ENCODE data around the gene CLCF1.
"Not testable (repeated sequence)": the region's sequence is repeated elsewhere in the genome, so short reads cannot be mapped to it uniquely, and the experiment has no call there.

CLCF1 gene

DNA sequence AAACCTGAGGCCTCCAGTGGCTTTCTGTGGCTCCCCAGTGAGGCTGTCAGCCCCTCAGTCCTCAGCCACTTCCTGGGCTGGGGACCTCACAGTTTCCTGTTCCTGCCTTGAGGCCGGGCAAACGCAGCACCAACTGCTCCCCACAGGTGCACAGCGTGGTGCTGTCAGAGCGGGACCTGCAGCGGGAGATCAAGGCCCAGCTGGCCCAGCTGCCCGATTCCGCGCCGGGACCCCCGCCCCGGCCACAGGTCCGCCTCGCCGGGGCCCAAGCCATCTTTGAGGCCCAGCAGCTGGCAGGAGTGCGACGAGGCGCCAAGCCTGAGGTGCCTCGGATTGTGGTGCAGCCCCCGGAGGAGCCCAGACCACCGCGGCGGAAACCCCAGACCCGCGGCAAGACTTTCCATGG lies 35.9 kb upstream of the CLCF1 start:
- peak in 1 of 2 donors; percentile 56 for DNase-seq (ENCODE audit: low read depth in 1 of 2, low spot score in 1 of 2)

DNA sequence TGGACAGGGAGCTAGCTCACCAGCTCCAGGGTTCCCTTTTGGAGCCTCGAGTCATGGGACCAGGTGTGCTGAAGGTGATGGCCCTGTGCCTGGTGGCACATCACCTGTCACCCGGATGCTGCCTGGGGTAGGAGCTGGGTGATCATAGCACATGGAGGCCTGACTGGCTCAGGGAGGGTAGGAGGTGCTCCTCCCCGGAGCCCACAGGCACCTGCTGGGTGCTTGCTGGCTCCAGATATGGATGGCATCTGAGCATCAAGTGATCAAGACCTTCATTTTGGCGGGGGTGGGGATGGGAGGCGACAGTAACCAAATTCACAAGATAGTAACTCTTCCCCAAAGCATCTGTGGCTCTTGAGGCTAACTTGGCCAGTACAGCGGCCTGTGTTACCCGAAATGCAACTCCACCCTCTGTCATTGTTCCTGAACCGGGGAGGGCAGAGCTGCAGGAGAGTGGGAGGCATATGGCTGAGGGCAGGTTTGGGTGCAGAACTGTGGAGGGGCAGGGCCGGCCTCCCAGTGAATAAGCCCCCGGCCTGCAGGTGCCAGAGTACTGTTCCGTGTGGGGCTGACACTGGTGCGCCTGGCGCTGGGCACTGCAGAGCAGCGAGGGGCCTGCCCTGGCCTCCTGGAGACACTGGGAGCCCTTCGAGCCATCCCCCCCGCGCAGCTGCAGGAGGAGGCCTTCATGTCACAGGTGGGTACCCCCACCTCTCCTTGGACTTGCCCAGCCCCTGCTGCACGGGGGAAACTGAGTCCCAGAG lies 35.2 kb upstream of the CLCF1 start:
- DNase-seq (ENCODE audit: low read depth in 1 of 2, low spot score in 1 of 2): no peak

DNA sequence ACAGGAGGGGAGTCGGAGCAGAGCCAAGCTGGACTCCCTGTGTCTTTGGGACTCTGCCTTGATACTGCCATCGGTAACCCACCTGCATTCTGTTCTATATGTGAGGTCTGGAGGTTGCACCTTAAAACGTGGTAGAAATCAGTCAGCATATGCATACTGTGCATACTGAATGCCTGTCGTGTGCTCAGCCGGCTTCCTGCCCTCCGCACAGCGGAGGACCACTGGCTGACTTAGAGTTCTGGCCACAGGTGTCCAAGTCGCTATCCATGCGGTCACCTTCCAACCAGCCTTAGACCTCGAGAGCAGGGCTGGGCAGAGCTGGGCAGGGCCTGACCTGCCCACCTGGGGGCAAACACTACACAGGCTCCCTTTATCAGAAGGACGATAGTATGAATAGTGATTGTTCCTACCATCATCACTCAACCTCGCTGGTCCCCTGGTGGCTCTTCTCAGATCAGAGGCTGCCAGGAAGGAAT lies 34.3 kb upstream of the CLCF1 start:
- no peak for DNase-seq (ENCODE audit: low read depth in 1 of 2, low spot score in 1 of 2)

DNA sequence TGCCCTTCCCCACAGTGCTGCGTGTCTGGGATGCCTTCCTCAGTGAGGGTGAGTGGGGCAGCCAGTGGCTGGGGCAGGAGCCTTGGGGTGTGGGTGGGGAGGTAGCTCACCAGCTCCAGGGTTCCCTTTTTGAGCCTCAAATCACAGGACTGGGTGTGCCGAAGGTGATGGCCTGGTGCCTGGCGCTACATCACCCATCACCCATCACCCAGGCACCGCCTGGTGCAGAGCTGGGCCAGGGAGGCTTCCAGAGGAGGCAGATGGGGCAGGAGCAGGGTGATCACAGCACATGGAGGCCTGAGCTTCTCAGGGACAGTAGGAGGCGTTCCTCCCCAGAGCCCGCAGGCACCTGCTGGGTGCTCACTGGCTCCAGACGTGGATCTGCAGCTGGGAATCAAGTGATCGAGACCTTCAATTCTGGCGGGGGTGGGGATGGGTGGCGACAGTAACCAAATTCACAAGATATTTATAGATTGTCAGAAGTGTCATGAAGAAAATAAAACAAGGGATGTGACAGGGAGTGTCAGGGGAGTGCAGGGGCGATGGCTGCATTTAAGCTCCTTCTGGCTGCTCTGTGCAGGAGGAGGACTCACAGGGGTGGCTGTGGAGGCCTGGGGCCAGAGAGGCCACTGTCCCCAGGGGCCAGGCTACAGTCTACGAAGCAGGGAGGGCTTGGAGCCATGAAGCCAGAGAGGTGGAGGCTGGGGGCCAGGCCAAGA lies 33.7 kb upstream of the CLCF1 start:
- no peak for DNase-seq (ENCODE audit: low read depth in 1 of 2, low spot score in 1 of 2)

DNA sequence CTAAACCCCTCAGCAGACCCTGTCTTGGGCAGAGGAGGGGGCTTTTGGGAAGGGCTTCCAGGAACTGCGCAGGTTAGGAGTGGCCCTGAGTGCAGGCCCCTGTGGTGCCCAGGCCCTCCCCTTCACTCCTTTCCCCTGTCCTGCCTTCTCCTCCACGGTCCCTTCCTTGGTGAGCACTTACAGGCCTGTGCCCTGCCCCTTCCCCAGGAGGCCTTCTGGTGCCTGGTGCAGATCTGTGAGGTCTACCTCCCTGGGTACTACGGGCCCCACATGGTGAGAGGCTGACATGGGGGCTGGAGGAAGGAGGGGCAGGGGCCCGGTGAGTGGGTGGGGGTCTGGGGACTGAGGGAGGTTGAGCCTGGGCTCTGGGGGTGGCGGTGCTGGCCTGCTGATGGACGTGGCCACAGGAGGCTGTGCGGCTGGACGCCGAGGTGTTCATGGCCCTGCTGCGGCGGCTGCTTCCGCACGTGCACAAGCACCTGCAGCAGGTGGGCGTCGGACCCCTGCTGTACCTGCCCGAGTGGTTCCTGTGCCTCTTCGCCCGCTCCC lies 33.1 kb upstream of the CLCF1 start:
- DNase-seq (ENCODE audit: low read depth in 1 of 2, low spot score in 1 of 2): no peak

DNA sequence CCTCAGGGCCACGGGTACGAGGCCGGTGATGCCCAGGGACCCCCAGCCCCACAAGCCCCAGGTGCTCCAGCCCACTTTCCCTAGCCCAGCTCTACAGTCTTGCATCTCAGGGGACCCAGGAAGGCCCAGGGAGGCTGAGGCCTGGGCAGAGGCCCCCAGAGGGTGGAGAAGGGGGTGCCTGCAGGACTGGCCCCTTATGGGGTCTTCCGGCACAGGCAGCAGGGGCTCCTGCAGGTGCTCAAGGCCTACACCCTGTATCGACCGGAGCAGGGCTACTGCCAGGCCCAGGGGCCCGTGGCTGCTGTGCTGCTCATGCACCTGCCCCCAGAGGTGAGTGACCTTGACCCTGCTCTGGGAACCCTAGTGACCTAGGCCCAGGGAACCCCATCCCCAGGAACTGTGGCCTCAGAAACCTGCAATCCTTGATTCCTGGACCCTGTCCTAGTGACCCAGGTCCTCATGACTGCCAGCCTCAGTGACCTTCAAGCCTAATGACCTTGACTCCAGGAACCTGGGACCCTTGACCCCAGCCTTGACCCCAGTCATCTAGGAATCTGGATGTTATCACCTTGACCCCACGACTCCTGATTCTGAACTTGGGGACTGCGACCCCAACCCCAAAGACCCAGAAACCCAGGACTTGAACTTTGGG lies 32.4 kb upstream of the CLCF1 start:
- DNase-seq (ENCODE audit: low read depth in 1 of 2, low spot score in 1 of 2): no peak

DNA sequence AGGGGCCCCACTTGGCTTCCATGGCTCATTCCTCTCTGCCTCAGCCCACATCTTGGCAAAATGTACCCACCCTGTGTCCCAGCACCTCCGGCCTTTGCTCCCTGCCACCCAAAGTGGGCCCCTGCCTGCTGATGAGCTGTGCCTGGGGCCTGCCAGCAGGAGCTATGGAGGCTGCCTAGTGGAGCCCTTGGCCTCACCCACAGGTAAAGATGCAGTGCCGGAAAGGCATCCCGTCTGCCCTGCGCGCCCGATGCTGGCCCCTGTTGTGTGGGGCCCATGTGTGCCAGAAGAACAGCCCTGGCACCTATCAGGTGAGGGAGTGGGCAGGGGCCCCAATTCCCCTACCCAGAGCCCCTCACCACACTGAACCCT lies 31.8 kb upstream of the CLCF1 start:
- DNase-seq (ENCODE audit: low read depth in 1 of 2, low spot score in 1 of 2): no peak

DNA sequence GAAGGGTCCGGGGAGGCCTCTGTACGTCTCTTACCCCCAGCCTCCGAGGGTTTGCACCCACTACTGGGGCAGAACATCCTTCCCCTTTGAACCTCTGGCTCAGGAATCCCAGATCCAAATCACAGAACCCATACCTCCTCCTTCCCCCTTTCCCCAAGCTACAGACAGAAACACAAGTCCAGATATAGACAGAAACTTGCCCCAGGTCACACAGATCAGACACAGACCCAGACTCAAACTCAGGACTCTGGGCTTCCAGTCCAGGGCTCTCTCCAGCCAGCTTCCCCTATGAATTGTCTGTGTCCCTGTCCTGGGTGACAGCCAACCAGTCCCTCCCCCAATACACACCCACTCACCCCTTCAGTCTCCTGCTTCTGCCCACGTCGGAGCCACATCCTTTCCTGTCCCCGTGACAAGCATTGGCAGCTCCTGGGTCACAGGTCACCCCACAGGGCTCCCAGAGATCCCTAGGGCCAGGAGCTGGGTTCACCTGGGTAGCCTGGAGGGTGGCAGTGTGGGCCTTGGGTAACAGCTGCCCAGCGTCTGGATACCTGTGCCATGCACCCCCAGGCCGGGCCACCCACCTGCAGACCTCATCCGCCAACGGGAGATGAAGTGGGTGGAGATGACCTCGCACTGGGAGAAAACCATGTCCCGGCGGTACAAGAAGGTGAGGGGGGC lies 31.3 kb upstream of the CLCF1 start:
- no peak for DNase-seq (ENCODE audit: low read depth in 1 of 2, low spot score in 1 of 2)

DNA sequence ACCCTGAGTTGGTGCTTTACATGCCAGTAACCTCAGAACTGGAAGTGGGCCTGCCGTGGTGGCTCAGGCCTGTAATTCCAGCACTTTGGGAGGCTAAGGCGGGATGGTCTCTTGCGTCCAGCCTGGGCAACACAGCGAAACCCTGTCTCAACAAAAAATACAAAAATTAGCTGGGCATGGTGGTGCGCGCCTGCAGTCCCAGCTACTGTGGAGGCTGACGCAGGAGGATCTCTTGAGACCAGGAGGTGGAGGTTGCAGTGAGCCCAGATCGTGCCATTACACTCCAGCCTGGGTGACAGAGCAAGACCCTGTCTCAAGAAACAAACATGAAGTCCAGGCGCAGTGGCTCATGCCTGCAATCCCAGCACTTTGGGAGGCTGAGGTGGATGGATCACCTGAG lies 29.7 kb upstream of the CLCF1 start:
- DNase-seq (ENCODE audit: low read depth in 1 of 2, low spot score in 1 of 2): not testable (repeated sequence)

DNA sequence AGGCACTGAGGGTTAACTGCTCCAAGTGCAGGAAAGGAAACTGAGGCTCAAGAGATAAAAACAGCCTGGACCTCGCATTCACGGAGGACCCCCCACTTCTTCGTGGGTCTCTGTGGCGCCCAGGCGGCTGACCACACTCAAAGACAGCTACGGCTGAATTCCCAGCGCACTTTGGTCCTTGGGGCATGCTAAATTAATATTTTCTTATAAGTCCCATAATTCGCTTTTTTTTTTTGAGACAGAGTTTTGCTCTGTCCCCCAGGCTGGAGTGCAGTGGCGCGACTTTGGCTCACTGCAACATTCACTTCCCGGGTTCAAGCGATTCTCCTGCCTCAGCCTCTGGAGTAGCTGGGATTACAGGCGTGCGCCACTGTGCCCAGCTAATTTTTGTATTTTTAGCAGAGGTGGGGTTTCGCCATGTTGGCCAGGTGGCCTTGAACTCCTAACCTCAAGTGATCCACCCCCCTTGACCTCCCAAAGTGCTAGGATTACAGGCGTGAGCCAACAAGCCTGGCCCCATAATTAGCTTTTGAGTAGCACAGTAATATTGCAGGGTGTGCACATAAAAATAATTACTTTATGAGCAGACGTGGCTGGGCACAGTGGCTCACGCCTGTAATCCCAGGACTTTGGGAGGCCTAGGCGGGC lies 28.9 kb upstream of the CLCF1 start:
- DNase-seq (ENCODE audit: low read depth in 1 of 2, low spot score in 1 of 2): not testable (repeated sequence)

DNA sequence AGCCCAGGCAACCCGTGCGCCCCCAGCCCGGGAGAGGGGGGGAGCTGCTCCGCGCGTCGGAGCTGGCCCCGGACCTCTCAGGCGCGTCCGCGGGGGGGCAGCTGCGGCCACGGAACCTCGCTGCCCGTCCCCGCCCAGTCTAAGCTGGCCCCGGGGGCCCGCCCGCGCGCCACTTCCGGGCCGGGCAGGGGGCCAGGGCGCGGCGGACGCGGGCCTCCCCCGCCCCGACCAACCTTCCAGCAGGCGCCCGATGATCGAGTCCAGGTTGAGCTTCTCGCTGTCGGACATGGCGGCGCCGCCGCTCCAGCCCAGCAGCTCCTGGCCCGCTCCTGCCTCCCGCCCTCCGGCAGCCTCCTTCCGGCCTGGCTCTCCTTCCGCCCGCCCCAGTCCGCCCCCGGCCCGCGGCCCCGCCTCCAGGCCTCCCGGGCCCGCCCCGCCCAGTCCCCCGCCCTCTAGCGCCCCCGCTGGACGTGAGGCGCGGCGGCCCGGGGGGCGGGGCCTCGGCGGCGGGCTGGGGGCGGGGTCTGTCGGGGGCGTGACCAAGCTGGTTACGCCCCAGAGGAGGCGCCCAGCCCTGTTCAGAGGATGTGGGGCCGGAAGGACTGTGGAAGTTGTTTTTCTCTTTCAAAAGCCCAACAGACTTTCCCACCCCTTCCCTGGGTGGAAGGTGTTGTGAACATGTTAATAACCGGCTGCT lies 28.2 kb upstream of the CLCF1 start, which contains the start of gene PPP1CA:
TSS of gene PPP1CA (minus strand) at position 364 of the 697 bp plus-strand sequence. CDS start at position 288, 76 bp downstream.
- peak; percentile 90 to 91 for DNase-seq (ENCODE audit: low read depth in 1 of 2, low spot score in 1 of 2)

DNA sequence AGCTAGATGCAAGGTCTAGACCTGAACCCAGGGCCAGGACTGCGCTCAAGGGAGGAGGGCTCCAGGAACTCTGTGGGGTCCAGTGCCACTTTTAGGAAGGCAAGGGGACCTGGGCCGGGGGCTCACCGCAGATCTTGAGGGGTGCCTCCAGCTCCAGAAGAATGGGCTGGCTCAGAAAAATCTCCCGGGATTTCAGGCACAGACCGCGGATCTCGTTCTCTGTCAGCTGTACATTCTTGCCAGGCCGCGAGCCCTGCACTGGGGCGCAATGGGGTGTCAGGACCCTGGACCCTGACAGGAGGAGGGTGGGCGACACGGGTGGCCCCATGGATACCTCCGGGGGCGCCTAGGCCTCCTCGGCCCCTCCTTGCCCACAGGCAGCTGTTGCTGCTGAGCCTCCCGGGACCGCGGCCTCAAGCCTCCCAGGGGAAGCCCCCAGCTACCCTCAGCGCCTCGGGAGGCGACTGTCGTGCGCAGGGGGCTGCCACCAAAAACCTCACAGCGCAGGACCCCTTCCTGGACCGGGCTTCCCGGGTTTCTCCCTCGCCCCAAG lies 27.6 kb upstream of the CLCF1 start:
- no peak for DNase-seq (ENCODE audit: low read depth in 1 of 2, low spot score in 1 of 2)

DNA sequence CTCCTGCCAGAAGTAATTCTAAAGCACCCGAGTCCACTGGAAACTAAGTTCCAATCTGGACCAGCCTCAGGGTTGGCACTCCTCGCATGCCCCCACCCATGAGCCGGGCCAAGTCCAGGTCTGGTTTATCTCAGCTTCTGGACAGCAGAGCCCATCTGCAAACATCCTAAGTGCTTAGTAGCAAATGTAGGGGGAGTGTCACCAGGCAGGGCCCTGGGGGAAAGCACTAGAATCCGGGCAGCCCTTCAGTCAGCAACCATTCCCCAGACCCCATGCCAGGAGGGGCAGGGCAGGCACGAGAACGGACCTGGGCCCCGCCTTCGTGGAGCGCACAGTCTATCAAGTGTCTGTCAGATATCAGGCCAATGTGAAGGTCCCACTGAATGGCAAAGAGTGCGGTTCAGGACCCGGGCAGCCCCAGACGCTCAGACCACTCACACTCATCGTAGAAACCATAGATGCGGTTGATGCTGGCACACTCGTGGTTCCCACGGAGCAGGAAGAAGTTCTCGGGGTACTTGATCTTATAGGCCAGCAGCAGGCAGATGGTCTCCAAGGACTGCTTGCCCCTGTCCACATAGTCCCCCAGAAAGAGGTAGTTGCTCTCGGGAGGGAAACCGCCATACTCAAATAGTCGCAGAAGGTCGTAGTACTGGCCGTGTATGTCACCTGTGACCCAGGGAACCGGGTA lies 27.0 kb upstream of the CLCF1 start:
- DNase-seq (ENCODE audit: low read depth in 1 of 2, low spot score in 1 of 2): no peak

DNA sequence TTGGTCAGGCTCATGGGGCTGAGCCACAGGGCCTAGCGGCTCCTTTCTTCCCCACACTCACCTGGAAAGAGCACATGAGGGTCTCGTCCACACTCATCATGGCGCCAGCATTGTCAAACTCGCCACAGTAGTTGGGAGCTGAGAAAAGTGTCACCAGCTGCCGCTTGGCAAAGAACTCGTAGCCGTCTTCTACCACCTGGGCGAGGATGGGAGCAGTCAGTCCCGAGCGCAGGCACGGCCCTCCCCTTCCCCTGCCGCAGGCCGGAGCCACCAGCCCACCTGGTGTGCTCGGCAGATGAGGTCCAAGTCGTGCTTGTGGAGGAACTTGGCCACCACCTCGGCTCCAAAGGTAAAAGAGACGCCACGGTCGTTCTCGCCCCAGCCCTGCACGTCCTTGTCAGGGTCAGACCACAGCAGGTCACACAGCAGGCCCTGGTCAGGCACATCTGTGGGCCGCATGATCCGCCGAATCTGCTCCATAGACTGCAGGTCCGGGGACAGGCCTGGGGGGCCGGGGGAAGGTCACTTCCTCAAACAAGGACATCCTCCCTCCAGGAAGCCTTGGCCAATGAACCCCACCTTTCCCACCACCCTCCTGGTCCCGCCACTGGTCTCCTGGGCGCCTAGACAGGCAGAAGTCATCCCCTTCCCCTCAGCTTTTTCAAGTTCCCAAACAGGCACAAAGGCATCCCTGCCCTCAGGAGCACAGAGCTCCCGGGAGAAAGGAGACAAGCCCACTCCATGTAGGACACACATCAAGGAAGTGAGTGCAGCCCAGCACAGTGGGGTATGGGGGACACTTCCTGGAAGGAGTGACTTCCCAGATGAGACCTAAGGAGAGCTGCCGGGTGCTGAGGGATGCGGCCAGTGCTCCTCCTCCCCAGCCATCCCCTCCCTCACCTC lies 25.5 kb upstream of the CLCF1 start:
- no peak for DNase-seq (ENCODE audit: low read depth in 1 of 2, low spot score in 1 of 2)

DNA sequence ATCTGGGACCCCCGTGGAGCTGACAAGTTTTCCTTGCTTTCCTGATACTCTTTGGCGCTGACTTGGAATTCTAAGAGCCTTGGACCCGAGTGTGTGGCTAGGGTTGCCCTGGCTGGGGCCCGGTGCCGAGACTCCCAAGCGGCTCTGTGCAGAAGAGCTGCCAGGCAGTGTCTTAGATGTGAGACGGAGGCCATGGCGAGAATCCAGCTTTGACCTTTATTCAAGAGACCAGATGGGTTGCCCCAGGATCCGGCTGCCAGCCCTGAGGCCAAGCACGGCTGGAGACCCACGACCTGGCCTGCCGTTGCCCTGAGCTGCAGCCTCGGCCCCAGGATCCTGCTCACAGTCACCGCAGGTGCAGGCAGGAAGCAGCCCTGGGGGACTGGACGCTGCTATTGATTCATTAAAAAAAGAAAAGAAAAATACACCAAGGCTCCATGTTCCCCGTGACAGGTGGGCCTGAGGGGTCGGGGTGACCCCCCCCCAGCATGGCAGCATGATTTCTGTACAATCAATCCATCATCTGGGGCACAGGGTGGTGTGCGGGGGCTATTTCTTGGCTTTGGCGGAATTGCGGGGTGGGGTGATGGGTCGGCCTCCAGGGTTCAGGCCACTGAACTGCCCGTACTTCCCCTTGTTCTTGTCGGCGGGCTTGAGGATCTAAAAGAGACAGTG lies 24.7 kb upstream of the CLCF1 start:
- DNase-seq (ENCODE audit: low read depth in 1 of 2, low spot score in 1 of 2): no peak

DNA sequence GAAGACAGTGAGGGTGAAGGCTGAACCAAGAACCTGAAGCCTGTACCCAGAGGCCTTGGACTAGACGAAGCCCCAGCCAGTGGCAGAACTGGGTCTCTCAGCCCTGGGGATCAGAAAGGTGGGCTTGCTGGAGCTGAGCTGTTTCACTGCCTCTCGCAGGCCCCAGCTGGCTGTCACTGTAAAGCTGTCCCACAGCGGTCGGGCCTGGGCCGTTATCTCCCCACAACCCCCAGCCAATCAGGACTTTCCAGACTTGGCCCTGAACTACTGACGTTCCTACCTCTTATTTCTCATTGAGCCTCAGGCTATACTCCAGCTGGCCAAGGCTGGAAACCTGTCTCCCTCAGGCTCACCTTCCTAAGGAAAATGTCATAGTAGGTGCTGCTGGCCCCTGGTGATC lies 24.1 kb upstream of the CLCF1 start:
- DNase-seq (ENCODE audit: low read depth in 1 of 2, low spot score in 1 of 2): no peak

DNA sequence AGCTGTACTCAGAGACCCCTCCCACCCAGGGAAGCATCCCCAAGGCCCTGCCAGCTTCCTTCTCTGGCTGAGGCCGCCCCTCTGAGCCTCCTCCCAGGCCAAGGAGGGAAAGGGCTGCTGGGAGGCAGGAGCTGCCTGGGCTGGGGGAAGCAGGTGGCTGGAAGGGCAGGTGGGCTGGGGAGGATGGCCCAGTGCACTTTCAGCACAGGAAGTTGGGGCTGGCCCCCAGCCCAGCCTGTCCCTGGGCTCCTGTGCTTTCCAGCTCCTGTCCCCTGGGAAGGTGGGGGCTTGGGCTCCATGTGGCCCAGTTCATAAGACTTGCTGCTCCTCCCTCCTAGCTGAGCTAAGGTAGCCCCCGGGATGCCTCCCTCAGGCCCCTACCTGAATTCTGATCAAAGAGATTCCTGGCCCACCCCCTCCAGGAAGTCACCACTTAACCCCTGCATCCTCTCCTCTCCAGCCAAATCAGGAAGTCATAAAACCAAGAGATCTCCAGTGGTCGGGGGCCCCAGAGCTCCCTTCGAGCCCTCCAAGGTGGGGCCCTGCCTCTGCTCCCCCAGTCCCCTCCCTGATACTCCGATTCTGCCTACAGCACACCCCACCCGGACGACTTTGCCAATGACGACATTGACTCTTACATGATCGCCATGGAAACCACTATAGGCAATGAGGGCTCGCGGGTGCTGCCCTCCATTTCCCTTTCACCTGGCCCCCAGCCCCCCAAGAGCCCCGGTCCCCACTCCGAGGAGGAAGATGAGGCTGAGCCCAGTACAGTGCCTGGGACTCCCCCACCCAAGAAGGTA lies 23.4 kb upstream of the CLCF1 start:
- DNase-seq (ENCODE audit: low read depth in 1 of 2, low spot score in 1 of 2): no peak
